ENCODE data around the gene ERICH2. TPM values are rescaled to one million over a fixed set of nuclear protein-coding genes. Genes with fewer than 3 reads are reported as not detected.

ERICH2 gene
- total RNA-seq, 1 donor from 2014 or later: 8.5 TPM

- Histone ChIP-seq H3K4me3 (no peak overlapping the region), H3K36me3 (no peaks in the 10 kb centered on the region), H3K27ac (no peak overlapping the region), H3K4me1 (no peaks in the 10 kb centered on the region), H3K27me3 (ENCODE audit: low read depth) (no peaks in the 10 kb centered on the region), H3K9me3 (no peaks in the 10 kb centered on the region)
- DNase-seq (no peak), ATAC-seq (no peak)
- no peak for TF ChIP-seq CTCF (IDR thresholded peaks at IDR 0.05)
- intact Hi-C loops (cut with DNase I): no loop called here
Observed at GRCh38 chr2:170836027-170836426, 65.8 kb downstream of the ERICH2 start.

DNA sequence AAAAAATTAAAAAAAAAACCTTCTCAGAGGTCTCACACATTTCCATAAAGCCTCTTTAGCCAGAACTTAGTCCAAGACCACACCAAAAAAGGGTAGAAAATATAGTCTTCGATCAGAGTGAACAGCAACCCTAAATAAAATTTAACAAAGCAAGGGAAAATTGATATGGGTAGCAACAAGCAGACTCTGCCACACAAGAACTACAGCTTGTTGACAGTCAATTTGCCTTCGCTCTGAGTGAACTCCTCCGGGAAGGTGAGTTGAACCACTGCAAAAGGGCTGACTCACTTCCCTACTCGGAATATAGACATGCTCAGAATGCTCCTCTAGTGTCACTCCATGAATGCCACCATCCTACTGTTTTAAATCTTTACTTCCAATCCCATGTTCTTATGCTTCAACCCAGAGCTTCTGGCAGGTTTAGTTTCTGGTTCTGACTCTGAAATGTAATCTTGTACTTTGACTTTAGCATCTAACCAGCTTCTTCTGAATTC, 70.6 kb downstream of the ERICH2 start:
- no peaks in the 10 kb centered on the region for H3K36me3 ChIP-seq
- no peak overlapping the region for H3K27ac ChIP-seq
- no peak for TF ChIP-seq CTCF (IDR thresholded peaks at IDR 0.05)
- H3K9me3 ChIP-seq: no peaks in the 10 kb centered on the region
- H3K4me1 ChIP-seq: no peaks in the 10 kb centered on the region
- H3K4me3 ChIP-seq: no peak overlapping the region
- peaks cover 6% of the 10 kb centered on the region for H3K27me3 ChIP-seq (ENCODE audit: low read depth)
- intact Hi-C loops (cut with DNase I): no loop called here
- ATAC-seq (no peak), DNase-seq (no peak)

DNA sequence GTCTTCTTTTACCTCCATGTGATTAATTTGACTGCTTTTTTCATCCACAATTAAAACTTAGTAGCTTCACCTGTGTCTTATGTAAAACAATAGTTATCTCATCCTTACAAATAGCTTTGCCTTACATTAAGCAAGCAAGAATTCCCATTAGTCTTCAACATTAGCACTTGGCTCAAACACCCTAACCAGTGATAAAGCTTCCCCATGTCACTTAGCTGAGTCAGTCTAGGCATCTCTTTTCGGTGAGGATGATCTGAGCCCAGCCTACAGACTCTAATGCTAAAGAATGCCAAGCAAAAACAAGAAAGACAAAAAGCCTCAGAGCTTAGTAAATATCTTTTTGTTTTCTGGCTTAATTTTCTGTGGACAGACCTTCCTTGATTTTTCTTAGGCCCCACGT, 72.6 kb downstream of the ERICH2 start:
- H3K4me1 ChIP-seq: no peaks in the 10 kb centered on the region
- DNase-seq (no peak), ATAC-seq (no peak)
- no peaks in the 10 kb centered on the region for H3K36me3 ChIP-seq
- no peak overlapping the region for H3K4me3 ChIP-seq
- intact Hi-C loops (cut with DNase I): no loop called here
- H3K27ac ChIP-seq: no peak overlapping the region
- H3K9me3 ChIP-seq: no peaks in the 10 kb centered on the region
- no peak for TF ChIP-seq CTCF (IDR thresholded peaks at IDR 0.05)
- peaks cover 6% of the 10 kb centered on the region for H3K27me3 ChIP-seq (ENCODE audit: low read depth)

- ATAC-seq (no peak), DNase-seq (no peak)
- Histone ChIP-seq H3K27ac (no peak overlapping the region), H3K4me1 (no peaks in the 10 kb centered on the region), H3K4me3 (no peak overlapping the region), H3K9me3 (no peaks in the 10 kb centered on the region), H3K27me3 (ENCODE audit: low read depth) (peaks cover 6% of the 10 kb centered on the region), H3K36me3 (no peaks in the 10 kb centered on the region)
- intact Hi-C loops (cut with DNase I): no loop called here
- TF ChIP-seq CTCF (IDR thresholded peaks at IDR 0.05): no peak
Observed at GRCh38 chr2:170843656-170844055, 73.5 kb downstream of the ERICH2 start.

GRCh38 chr2:170845343-170845742, 75.2 kb downstream of the ERICH2 start:
- ATAC-seq: no peak

More at GRCh38 chr2:170845343-170845742, 75.2 kb downstream of the ERICH2 start:
- no peak for DNase-seq
- no peak overlapping the region for H3K4me3 ChIP-seq
- H3K27me3 ChIP-seq (ENCODE audit: low read depth): peaks cover 6% of the 10 kb centered on the region
- intact Hi-C loops (cut with DNase I): no loop called here
- no peaks in the 10 kb centered on the region for H3K36me3 ChIP-seq
- H3K4me1 ChIP-seq: no peaks in the 10 kb centered on the region
- no peak for TF ChIP-seq CTCF (IDR thresholded peaks at IDR 0.05)
- H3K9me3 ChIP-seq: no peaks in the 10 kb centered on the region
- H3K27ac ChIP-seq: no peak overlapping the region
